CD4-positive, alpha-beta T cell treated with Interleukin-10 for 1 hour (primary cell): Measurements from ENCODE around the gene METTL14.

ENCODE experiments used
- DNase-seq: peaks from one replicate; pipeline ENCODE4 v3.0.0-alpha.2; 2020

The METTL14 gene

DNA sequence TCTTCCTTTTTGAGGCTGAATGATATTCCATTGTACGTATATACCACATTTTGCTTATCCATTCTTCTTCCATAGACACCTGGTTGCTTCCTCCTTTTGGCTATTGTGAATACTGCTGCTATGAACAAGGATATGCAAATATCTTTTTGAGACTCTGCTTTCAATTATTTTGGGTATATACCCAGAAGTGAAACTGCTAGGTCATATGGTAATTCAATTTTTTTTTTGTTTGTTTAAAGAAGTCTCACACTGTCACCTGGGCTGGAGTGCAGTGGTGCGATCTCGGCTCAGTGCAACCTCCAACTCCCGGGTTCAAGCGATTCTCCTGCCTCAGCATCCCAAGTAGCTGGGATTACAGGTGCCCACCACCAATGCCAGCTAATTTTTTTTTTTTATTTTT is 75.3 kb downstream of the METTL14 start:
- no peak for DNase-seq

DNA sequence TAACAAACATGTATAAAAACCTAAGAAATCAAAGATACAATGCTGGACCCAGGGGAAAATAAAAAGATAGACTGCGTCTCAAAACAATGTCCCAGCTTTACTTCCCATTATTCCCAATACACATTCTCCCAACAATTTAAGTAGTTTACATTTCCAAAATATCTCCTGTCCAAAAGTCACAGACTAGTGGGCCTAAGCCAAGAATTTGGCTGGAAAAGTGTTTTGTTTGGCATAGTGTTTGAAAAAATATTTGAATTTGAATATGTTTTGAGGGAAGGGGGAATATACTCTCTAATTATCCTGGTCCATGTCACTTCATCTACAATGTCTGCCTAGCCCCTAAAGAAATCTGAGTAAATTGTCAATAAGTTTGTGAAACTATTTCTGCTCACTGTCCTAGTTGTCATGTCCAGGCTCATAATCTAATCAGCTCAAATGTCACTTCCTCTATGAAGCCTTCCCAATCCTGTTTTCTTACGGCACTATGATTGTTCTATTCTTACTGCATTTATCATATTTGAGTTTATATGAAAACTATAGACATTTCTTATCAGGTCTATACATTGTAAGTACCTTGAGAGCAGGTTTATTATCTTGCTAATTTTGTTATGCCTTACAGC is 76.3 kb downstream of the METTL14 start:
- no peak for DNase-seq

DNA sequence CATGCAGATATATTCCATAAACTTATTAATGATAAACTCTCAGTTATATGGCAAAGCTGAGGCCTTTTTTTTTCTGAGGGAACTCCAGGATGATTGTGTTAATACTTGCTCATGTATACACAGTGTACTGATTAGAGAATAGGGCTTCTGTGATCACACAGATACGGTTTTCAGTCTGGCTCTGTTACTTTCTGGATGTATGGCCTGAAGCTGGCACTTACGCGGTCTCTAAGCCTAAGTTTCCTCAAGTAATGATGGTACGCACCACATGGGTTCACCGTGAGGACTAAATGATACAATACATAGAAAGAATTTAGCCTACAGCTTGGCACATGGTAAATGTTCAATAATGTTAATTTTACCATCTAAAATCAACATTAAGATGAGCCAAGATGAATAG is 77.0 kb downstream of the METTL14 start:
- no peak for DNase-seq

DNA sequence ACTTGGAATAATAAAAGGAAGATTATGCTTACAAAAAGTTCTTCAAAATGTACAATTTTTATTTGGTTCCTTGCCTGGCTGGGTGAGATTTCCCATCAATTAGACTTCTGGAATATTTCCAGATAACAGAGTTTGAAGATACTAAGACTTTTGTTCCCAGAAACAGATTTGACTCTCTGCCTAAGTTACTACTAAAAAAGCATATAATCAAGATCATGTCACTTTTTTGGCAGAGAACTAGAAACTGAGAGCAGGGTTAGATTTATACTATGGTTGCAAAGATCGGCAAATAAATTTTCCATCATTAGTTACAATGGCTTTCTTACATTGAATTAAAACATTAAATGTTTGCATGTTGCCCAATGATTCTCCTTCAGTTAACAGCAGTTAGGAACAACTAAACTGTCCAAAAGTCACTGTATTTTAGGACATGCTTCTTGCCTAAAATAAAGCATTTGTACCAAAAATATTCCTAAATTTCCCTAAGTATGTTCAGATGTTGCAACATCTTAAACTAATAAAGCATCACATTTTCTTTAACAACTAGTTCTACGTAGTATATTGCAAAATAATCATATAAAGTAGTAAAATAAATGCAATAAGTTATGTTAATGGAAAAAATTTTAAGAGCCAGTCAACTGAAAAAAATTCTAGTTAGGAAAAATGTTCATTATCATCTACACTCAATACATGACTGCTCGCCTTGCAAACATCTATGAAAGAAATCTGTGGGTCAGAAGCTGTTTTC is 77.7 kb downstream of the METTL14 start:
- DNase-seq: no peak
